ENCODE measurements around the gene RDH11.

DNA sequence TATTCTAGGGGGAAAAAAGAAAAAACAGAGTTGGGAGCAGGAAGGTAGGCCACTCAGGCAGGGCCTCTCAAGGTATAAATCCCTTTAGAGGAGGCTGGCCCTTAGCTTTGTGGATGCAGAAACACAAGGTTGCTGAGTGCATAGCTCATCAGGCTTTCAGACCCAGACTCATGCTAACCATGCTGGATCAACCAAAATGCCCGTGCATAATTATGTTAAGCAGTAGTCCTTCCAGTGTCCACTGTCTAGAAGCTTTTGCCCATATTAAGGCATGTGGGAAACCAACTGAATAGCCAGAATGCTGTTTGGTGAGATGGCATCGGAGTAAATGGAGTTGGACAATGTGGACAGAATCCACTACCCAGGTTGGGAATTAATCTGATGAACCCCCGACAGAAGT is 56.9 kb downstream of the RDH11 start:
- TF ChIP-seq, protein P1, sequence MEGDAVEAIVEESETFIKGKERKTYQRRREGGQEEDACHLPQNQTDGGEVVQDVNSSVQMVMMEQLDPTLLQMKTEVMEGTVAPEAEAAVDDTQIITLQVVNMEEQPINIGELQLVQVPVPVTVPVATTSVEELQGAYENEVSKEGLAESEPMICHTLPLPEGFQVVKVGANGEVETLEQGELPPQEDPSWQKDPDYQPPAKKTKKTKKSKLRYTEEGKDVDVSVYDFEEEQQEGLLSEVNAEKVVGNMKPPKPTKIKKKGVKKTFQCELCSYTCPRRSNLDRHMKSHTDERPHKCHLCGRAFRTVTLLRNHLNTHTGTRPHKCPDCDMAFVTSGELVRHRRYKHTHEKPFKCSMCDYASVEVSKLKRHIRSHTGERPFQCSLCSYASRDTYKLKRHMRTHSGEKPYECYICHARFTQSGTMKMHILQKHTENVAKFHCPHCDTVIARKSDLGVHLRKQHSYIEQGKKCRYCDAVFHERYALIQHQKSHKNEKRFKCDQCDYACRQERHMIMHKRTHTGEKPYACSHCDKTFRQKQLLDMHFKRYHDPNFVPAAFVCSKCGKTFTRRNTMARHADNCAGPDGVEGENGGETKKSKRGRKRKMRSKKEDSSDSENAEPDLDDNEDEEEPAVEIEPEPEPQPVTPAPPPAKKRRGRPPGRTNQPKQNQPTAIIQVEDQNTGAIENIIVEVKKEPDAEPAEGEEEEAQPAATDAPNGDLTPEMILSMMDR (IDR thresholded peaks at IDR 0.05; ENCODE audit: extremely low read depth in 1 of 2, insufficient read depth in 1 of 2, low read depth in 1 of 2, low read length in 2 of 2): no peak
- TF ChIP-seq POLR2A (IDR thresholded peaks at IDR 0.05; ENCODE audit: low read depth, low read length) (no peak), EZH2 (IDR thresholded peaks at IDR 0.05; ENCODE audit: borderline replicate concordance, low read depth, low read length, severe bottlenecking) (no peak), POLR2AphosphoS5 (IDR thresholded peaks at IDR 0.05; ENCODE audit: insufficient read depth, low read depth, low read length) (no peak), GATA2 (IDR thresholded peaks at IDR 0.05; ENCODE audit: insufficient read depth, insufficient read length, low read depth, low read length) (no peak), FOS (IDR thresholded peaks at IDR 0.05; ENCODE audit: borderline replicate concordance, insufficient read depth, low read length) (no peak), MYC (IDR thresholded peaks at IDR 0.05; ENCODE audit: low read depth, low read length) (no peak), JUN (IDR thresholded peaks at IDR 0.05; ENCODE audit: borderline replicate concordance, insufficient read depth, insufficient read length, low read depth) (no peak)
- TF ChIP-seq, protein P2, sequence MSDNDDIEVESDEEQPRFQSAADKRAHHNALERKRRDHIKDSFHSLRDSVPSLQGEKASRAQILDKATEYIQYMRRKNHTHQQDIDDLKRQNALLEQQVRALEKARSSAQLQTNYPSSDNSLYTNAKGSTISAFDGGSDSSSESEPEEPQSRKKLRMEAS (IDR thresholded peaks at IDR 0.05; ENCODE audit: insufficient read depth, insufficient read length): no peak

Data from endothelial cell of umbilical vein (primary cell).